ENCODE data around the gene GEMIN8. TPM values are rescaled to one million over a fixed set of nuclear protein-coding genes. Genes with fewer than 3 reads are reported as not detected.

The GEMIN8 gene
- total RNA-seq, 4 donors from 2014 or later, result 8.6 to 22.1 (median 12.6) TPM

- TF ChIP-seq POLR2A (IDR thresholded peaks at IDR 0.05), result no peak
- TF ChIP-seq POLR2AphosphoS5 (IDR thresholded peaks at IDR 0.05), result no peak
- no peak for TF ChIP-seq CTCF (IDR thresholded peaks at IDR 0.05)
- TF ChIP-seq EP300 (IDR thresholded peaks at IDR 0.05; ENCODE audit: low read depth), result no peak
- no peak overlapping the region for H3K27ac ChIP-seq
- H3K4me1 ChIP-seq, result no peaks in the 10 kb centered on the region
- H3K36me3 ChIP-seq, result no peaks in the 10 kb centered on the region
- no peak for DNase-seq
- no peaks in the 10 kb centered on the region for H3K9me3 ChIP-seq
- H3K4me3 ChIP-seq, result no peak overlapping the region
- intact Hi-C loops (cut with DNase I; ENCODE audit: low total_unique reads), result no loop called here
- in situ Hi-C loops (cut with MboI; ENCODE audit: low pct_ligation_motif_present in 1 of 4, low pct_unique_long_range_greater_than_20kb in 1 of 4, low sequenced_read_pairs in 3 of 4), result no loop called here
- no peaks in the 10 kb centered on the region for H3K27me3 ChIP-seq
- WGBS, 2 donors (ENCODE audit: low coverage in 1 of 2), result 86% methylated on average over 4 to 7 of the region's 7 CpGs
Observed at GRCh38 chrX:13994104-13994503, 35.6 kb downstream of the GEMIN8 start.

GRCh38 chrX:13990126-13990800 is 39.4 kb downstream of the GEMIN8 start:
- H3K36me3 ChIP-seq, result no peaks in the 10 kb centered on the region
- 64% methylated on average over 3 of the region's 3 CpGs; no CpG with 5 or more reads in 1 of the 2 donors for WGBS, 2 donors (ENCODE audit: low coverage in 1 of 2)

GRCh38 chrX:13985697-13986435 is 43.8 kb downstream of the GEMIN8 start:
- Histone ChIP-seq H3K27ac (no peak overlapping the region), H3K4me1 (no peaks in the 10 kb centered on the region), H3K36me3 (no peaks in the 10 kb centered on the region), H3K9me3 (no peaks in the 10 kb centered on the region), H3K27me3 (no peaks in the 10 kb centered on the region), H3K4me3 (no peak overlapping the region)
- no peak for DNase-seq
- intact Hi-C loops (cut with DNase I; ENCODE audit: low total_unique reads), result no loop called here
- in situ Hi-C loops (cut with MboI; ENCODE audit: low pct_ligation_motif_present in 1 of 4, low pct_unique_long_range_greater_than_20kb in 1 of 4, low sequenced_read_pairs in 3 of 4), result no loop called here
- WGBS, 2 donors (ENCODE audit: low coverage in 1 of 2), result 58 to 60% methylated on average over 1 of the region's 1 CpG
- TF ChIP-seq EP300 (IDR thresholded peaks at IDR 0.05; ENCODE audit: low read depth) (no peak), POLR2AphosphoS5 (IDR thresholded peaks at IDR 0.05) (no peak), CTCF (IDR thresholded peaks at IDR 0.05) (no peak), POLR2A (IDR thresholded peaks at IDR 0.05) (no peak)

More at GRCh38 chrX:13990126-13990800, 39.4 kb downstream of the GEMIN8 start:
- TF ChIP-seq POLR2AphosphoS5 (IDR thresholded peaks at IDR 0.05), result no peak
- TF ChIP-seq POLR2A (IDR thresholded peaks at IDR 0.05), result no peak
- no peak for TF ChIP-seq CTCF (IDR thresholded peaks at IDR 0.05)
- TF ChIP-seq EP300 (IDR thresholded peaks at IDR 0.05; ENCODE audit: low read depth), result no peak
- no peaks in the 10 kb centered on the region for H3K27me3 ChIP-seq
- H3K4me3 ChIP-seq, result no peak overlapping the region
- no peak for DNase-seq
- no peaks in the 10 kb centered on the region for H3K9me3 ChIP-seq
- in situ Hi-C loops (cut with MboI; ENCODE audit: low pct_ligation_motif_present in 1 of 4, low pct_unique_long_range_greater_than_20kb in 1 of 4, low sequenced_read_pairs in 3 of 4) (no loop called here), intact Hi-C loops (cut with DNase I; ENCODE audit: low total_unique reads) (no loop called here)
- H3K27ac ChIP-seq, result no peak overlapping the region
- no peaks in the 10 kb centered on the region for H3K4me1 ChIP-seq

- no peaks in the 10 kb centered on the region for H3K4me1 ChIP-seq
- 58% methylated on average over 3 of the region's 3 CpGs; no CpG with 5 or more reads in 1 of the 2 donors for WGBS, 2 donors (ENCODE audit: low coverage in 1 of 2)
- no peaks in the 10 kb centered on the region for H3K27me3 ChIP-seq
- no peak overlapping the region for H3K27ac ChIP-seq
- intact Hi-C loops (cut with DNase I; ENCODE audit: low total_unique reads), result no loop called here
- DNase-seq, result no peak
- H3K36me3 ChIP-seq, result no peaks in the 10 kb centered on the region
- in situ Hi-C loops (cut with MboI; ENCODE audit: low pct_ligation_motif_present in 1 of 4, low pct_unique_long_range_greater_than_20kb in 1 of 4, low sequenced_read_pairs in 3 of 4), result no loop called here
- TF ChIP-seq CTCF (IDR thresholded peaks at IDR 0.05) (no peak), POLR2AphosphoS5 (IDR thresholded peaks at IDR 0.05) (no peak), EP300 (IDR thresholded peaks at IDR 0.05; ENCODE audit: low read depth) (no peak), POLR2A (IDR thresholded peaks at IDR 0.05) (no peak)
- H3K9me3 ChIP-seq, result no peaks in the 10 kb centered on the region
- H3K4me3 ChIP-seq, result no peak overlapping the region
Observed at GRCh38 chrX:13983734-13984133, 46.0 kb downstream of the GEMIN8 start.

All from transverse colon (tissue), 4 donors.